ENCODE measurements around the gene RGS18.

RGS18 gene

GRCh38 chr1:192167911-192168700 is 9.8 kb downstream of the RGS18 start:
- Histone ChIP-seq H3K79me1 (ENCODE audit: low read length) (no peaks in the 10 kb centered on the region), H2BK12ac (ENCODE audit: low read length) (no peak overlapping the region), H4K12ac (ENCODE audit: low read depth, low read length) (no peak overlapping the region), H3K36me3 (ENCODE audit: control insufficient read depth in 1 of 2, insufficient read depth in 2 of 2, low read length in 2 of 2) (no peaks in the 10 kb centered on the region), H3K18ac (ENCODE audit: low read length) (no peak overlapping the region), H3K14ac (ENCODE audit: low read length) (no peak overlapping the region), H3K27ac (ENCODE audit: low read depth, low read length) (no peak overlapping the region), H3K4me2 (ENCODE audit: low read length) (no peak overlapping the region), H3K9ac (ENCODE audit: low read length) (no peak overlapping the region), H3K27me3 (ENCODE audit: insufficient read depth, low read length) (no peaks in the 10 kb centered on the region), H2AFZ (ENCODE audit: insufficient read depth, low read length, poor library complexity) (no peak overlapping the region), H3K4me1 (ENCODE audit: control insufficient read depth in 1 of 2, insufficient read depth in 2 of 2, low read length in 2 of 2) (no peaks in the 10 kb centered on the region), H2AK5ac (ENCODE audit: low read length) (no peak overlapping the region), H3K23ac (ENCODE audit: low read length) (no peak overlapping the region), H3K9me3 (ENCODE audit: insufficient read depth, low read depth, low read length) (no peaks in the 10 kb centered on the region), H3K4ac (ENCODE audit: low read depth, low read length) (no peak overlapping the region), H3K4me3 (ENCODE audit: low read depth, low read length) (no peak overlapping the region), H4K91ac (ENCODE audit: low read depth, low read length) (no peak overlapping the region), H2BK5ac (ENCODE audit: low read depth, low read length, poor library complexity) (no peak overlapping the region), H2BK120ac (ENCODE audit: insufficient read depth, low read length, poor library complexity) (no peak overlapping the region), H3K79me2 (ENCODE audit: control insufficient read depth, insufficient read depth, low read length, poor library complexity) (no peaks in the 10 kb centered on the region), H4K8ac (ENCODE audit: low read depth, low read length) (no peak overlapping the region)
- WGBS (ENCODE audit: extremely low coverage, insufficient coverage, insufficient read length) = no CpG with 5 or more reads among the region's 3 CpGs
- no peak for DNase-seq

- Histone ChIP-seq H3K79me1 (ENCODE audit: low read length) (no peaks in the 10 kb centered on the region), H2BK5ac (ENCODE audit: low read depth, low read length, poor library complexity) (no peak overlapping the region), H3K27ac (ENCODE audit: low read depth, low read length) (no peak overlapping the region), H2BK120ac (ENCODE audit: insufficient read depth, low read length, poor library complexity) (no peak overlapping the region), H2AK5ac (ENCODE audit: low read length) (no peak overlapping the region), H4K91ac (ENCODE audit: low read depth, low read length) (no peak overlapping the region), H3K14ac (ENCODE audit: low read length) (no peak overlapping the region), H3K4me2 (ENCODE audit: low read length) (no peak overlapping the region), H3K4ac (ENCODE audit: low read depth, low read length) (no peak overlapping the region), H3K23ac (ENCODE audit: low read length) (no peak overlapping the region), H3K9me3 (ENCODE audit: insufficient read depth, low read depth, low read length) (no peaks in the 10 kb centered on the region), H3K18ac (ENCODE audit: low read length) (no peak overlapping the region), H3K9ac (ENCODE audit: low read length) (no peak overlapping the region), H3K4me1 (ENCODE audit: control insufficient read depth in 1 of 2, insufficient read depth in 2 of 2, low read length in 2 of 2) (no peaks in the 10 kb centered on the region), H3K4me3 (ENCODE audit: low read depth, low read length) (no peak overlapping the region), H2AFZ (ENCODE audit: insufficient read depth, low read length, poor library complexity) (no peak overlapping the region), H3K27me3 (ENCODE audit: insufficient read depth, low read length) (no peaks in the 10 kb centered on the region), H2BK12ac (ENCODE audit: low read length) (no peak overlapping the region), H4K12ac (ENCODE audit: low read depth, low read length) (no peak overlapping the region), H4K8ac (ENCODE audit: low read depth, low read length) (no peak overlapping the region), H3K79me2 (ENCODE audit: control insufficient read depth, insufficient read depth, low read length, poor library complexity) (no peaks in the 10 kb centered on the region), H3K36me3 (ENCODE audit: control insufficient read depth in 1 of 2, insufficient read depth in 2 of 2, low read length in 2 of 2) (no peaks in the 10 kb centered on the region)
- no peak for DNase-seq
- no CpG with 5 or more reads among the region's 4 CpGs for WGBS (ENCODE audit: extremely low coverage, insufficient coverage, insufficient read length)
These were observed 10.7 kb downstream of the RGS18 start for GRCh38 chr1:192168964-192169363.

- WGBS (ENCODE audit: extremely low coverage, insufficient coverage, insufficient read length) = no CpG with 5 or more reads among the region's 6 CpGs
These were observed 12.1 kb downstream of the RGS18 start for GRCh38 chr1:192170196-192170984.

GRCh38 chr1:192171123-192171522 is 12.9 kb downstream of the RGS18 start:
- Histone ChIP-seq H3K9ac (ENCODE audit: low read length) (no peak overlapping the region), H4K12ac (ENCODE audit: low read depth, low read length) (no peak overlapping the region), H3K4ac (ENCODE audit: low read depth, low read length) (no peak overlapping the region), H3K79me2 (ENCODE audit: control insufficient read depth, insufficient read depth, low read length, poor library complexity) (no peaks in the 10 kb centered on the region), H3K27ac (ENCODE audit: low read depth, low read length) (no peak overlapping the region), H3K4me2 (ENCODE audit: low read length) (no peak overlapping the region), H4K91ac (ENCODE audit: low read depth, low read length) (no peak overlapping the region), H3K23ac (ENCODE audit: low read length) (no peak overlapping the region), H3K14ac (ENCODE audit: low read length) (no peak overlapping the region), H2AK5ac (ENCODE audit: low read length) (no peak overlapping the region), H3K27me3 (ENCODE audit: insufficient read depth, low read length) (no peaks in the 10 kb centered on the region), H2BK120ac (ENCODE audit: insufficient read depth, low read length, poor library complexity) (no peak overlapping the region), H2AFZ (ENCODE audit: insufficient read depth, low read length, poor library complexity) (no peak overlapping the region), H3K9me3 (ENCODE audit: insufficient read depth, low read depth, low read length) (no peaks in the 10 kb centered on the region), H4K8ac (ENCODE audit: low read depth, low read length) (no peak overlapping the region), H3K18ac (ENCODE audit: low read length) (no peak overlapping the region), H2BK5ac (ENCODE audit: low read depth, low read length, poor library complexity) (no peak overlapping the region), H3K36me3 (ENCODE audit: control insufficient read depth in 1 of 2, insufficient read depth in 2 of 2, low read length in 2 of 2) (no peaks in the 10 kb centered on the region), H3K4me3 (ENCODE audit: low read depth, low read length) (no peak overlapping the region), H3K79me1 (ENCODE audit: low read length) (no peaks in the 10 kb centered on the region), H3K4me1 (ENCODE audit: control insufficient read depth in 1 of 2, insufficient read depth in 2 of 2, low read length in 2 of 2) (no peaks in the 10 kb centered on the region), H2BK12ac (ENCODE audit: low read length) (no peak overlapping the region)
- no peak for DNase-seq
- no CpG with 5 or more reads among the region's 3 CpGs for WGBS (ENCODE audit: extremely low coverage, insufficient coverage, insufficient read length)

More at GRCh38 chr1:192170196-192170984, 12.1 kb downstream of the RGS18 start:
- H3K27me3 ChIP-seq (ENCODE audit: insufficient read depth, low read length) = no peaks in the 10 kb centered on the region
- H3K18ac ChIP-seq (ENCODE audit: low read length) = no peak overlapping the region
- H3K4ac ChIP-seq (ENCODE audit: low read depth, low read length) = no peak overlapping the region
- H3K36me3 ChIP-seq (ENCODE audit: control insufficient read depth in 1 of 2, insufficient read depth in 2 of 2, low read length in 2 of 2) = no peaks in the 10 kb centered on the region
- no peak overlapping the region for H2BK120ac ChIP-seq (ENCODE audit: insufficient read depth, low read length, poor library complexity)
- H3K79me1 ChIP-seq (ENCODE audit: low read length) = no peaks in the 10 kb centered on the region
- H3K4me3 ChIP-seq (ENCODE audit: low read depth, low read length) = no peak overlapping the region
- H2AK5ac ChIP-seq (ENCODE audit: low read length) = no peak overlapping the region
- no peak overlapping the region for H4K12ac ChIP-seq (ENCODE audit: low read depth, low read length)
- no peak overlapping the region for H4K8ac ChIP-seq (ENCODE audit: low read depth, low read length)
- no peak overlapping the region for H3K23ac ChIP-seq (ENCODE audit: low read length)
- H3K4me2 ChIP-seq (ENCODE audit: low read length) = no peak overlapping the region
- H4K91ac ChIP-seq (ENCODE audit: low read depth, low read length) = no peak overlapping the region
- H3K9ac ChIP-seq (ENCODE audit: low read length) = no peak overlapping the region
- H2AFZ ChIP-seq (ENCODE audit: insufficient read depth, low read length, poor library complexity) = no peak overlapping the region
- DNase-seq = no peak
- no peak overlapping the region for H2BK5ac ChIP-seq (ENCODE audit: low read depth, low read length, poor library complexity)
- H3K14ac ChIP-seq (ENCODE audit: low read length) = no peak overlapping the region
- no peaks in the 10 kb centered on the region for H3K79me2 ChIP-seq (ENCODE audit: control insufficient read depth, insufficient read depth, low read length, poor library complexity)
- no peak overlapping the region for H2BK12ac ChIP-seq (ENCODE audit: low read length)
- no peak overlapping the region for H3K27ac ChIP-seq (ENCODE audit: low read depth, low read length)
- no peaks in the 10 kb centered on the region for H3K4me1 ChIP-seq (ENCODE audit: control insufficient read depth in 1 of 2, insufficient read depth in 2 of 2, low read length in 2 of 2)
- no peaks in the 10 kb centered on the region for H3K9me3 ChIP-seq (ENCODE audit: insufficient read depth, low read depth, low read length)
